ENCODE data around the gene SH2B3. TPM values are rescaled to one million over a fixed set of nuclear protein-coding genes. Genes with fewer than 3 reads are reported as not detected.

SH2B3 gene
- polyA plus RNA-seq, 6 donors from 2014 or later: 3.6 to 10.4 (median 4.5) TPM

Other genes with a start within 250 kb of the SH2B3 start
- gene PHETA1, start 36.8 kb upstream of the SH2B3 start, polyA plus RNA-seq (ENCODE audit: low read depth in 6 of 6): 10 to 100 TPM in 1 of 6 donors, 1 to 10 TPM in 5; 5.3 to 14.7 (median 7.7) TPM
- gene ATXN2, start 193.4 kb downstream of the SH2B3 start, polyA plus RNA-seq (ENCODE audit: low read depth in 6 of 6): 10 to 100 TPM; 12.0 to 38.0 (median 20.3) TPM